GM18867 (cell line): ENCODE measurements around the gene NUBP1.
"Not testable (repeated sequence)": the region's sequence is repeated elsewhere in the genome, so short reads cannot be mapped to it uniquely, and the experiment has no call there.

Experiments
- ATAC-seq: cut with Tn5 transposase; IDR thresholded peaks from one replicate; pipeline ENCODE4 v1.9.1; 2021; ENCODE audit warnings: mild to moderate bottlenecking, moderate library complexity; ENCODE audit not compliant: unreplicated experiment

NUBP1 gene

DNA sequence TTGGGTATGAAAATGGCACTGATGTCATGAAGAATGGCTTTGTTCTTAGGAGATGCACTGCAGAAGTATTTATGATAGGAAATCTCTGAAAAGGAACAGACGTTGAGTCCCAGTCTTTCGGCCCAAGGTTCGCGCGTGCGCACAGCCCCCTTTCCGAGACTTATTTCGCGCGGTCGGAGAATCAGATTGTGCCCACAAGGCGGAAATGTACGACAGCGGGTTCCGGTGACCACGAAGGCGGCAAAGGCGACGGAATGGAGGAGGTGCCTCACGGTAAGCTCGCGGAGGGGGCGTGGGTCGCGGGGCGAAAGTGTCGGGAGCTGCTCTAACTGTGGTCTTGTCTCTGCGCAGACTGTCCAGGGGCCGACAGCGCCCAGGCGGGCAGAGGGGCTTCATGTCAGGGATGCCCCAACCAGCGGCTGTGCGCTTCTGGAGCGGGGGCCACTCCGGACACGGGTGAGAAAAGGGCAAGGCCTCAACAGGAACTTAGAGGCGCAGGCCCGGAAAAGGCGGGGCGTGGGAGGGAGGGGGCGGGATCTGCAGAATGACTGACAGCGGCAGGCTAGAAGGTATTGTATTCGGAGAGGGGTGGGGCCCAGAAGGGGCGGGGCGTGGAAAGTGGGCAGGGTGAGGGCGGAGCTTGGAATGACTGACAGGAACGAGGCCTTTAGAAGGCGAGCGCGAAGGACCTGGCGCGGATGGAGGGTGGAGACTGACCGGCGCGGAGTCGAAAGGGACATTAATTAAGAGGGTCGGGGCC, at the start of gene NUBP1:
NUBP1 (plus strand) TSS at position 233 of the 760 bp plus-strand sequence; CDS start at position 255, 22 bp downstream.
- peak; percentile 78 for ATAC-seq

DNA sequence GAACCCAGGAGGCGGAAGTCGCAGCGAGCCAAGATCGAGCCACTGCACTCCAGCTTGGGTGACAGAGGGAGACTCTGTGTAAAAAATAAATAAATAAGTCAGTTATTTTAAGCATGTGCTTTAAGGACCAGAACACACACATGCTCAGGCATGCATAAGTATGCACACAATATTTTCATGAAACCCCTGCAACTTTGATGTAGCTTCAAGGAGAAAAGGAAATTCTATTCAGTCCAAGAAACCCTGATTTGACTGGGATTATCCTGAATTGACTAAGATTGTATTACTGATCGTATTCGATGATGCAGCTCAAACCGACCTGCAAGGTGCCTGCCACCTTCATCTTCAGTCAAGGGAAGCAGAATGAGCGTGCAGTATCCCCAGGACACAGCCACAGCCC, 49.8 kb upstream of the NUBP1 start:
- ATAC-seq: no peak

DNA sequence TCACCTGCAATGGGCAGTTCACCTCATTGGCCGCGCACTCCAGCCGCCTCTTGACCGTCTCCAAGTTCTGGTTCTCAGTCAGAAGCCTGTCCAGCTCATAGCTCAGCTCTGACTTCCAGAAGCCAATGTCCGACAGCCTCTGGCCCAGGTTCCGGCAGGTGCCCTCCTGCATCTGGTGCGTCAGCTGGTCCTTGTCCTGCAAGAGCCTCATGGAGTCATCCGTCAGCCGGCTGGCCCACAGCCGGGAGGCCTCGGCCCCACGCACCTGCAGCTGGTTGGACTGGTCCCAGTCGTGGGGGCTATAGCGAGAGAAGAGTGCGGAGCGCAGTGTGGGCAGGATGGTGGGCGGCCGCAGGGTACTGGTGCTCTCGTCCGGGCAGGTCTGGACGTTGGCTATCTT, 49.3 kb upstream of the NUBP1 start:
- ATAC-seq: no peak

DNA sequence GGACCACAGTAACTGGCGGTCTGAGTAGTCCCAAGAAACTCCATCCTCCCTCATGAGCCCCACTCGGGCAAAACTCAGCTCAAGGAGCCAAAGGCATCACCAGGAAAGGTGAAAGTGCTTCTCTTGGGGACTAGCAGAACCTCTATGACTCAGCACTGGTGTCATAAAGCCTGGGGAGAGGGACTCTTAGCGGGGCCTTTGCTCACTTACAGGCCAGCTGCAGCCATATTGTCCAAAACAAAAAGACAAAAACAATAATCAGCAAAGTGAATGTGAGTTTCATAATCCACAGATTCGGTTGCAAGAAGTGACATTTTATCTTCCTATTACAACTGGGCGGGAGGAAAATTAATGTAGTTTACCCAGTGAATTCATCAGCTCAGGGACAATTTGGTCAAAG, 48.8 kb upstream of the NUBP1 start, which contains the start of gene TEKT5:
TEKT5 (minus strand) TSS at position 101 of the 400 bp plus-strand sequence; CDS start at position 44, 57 bp downstream.
- no peak for ATAC-seq

DNA sequence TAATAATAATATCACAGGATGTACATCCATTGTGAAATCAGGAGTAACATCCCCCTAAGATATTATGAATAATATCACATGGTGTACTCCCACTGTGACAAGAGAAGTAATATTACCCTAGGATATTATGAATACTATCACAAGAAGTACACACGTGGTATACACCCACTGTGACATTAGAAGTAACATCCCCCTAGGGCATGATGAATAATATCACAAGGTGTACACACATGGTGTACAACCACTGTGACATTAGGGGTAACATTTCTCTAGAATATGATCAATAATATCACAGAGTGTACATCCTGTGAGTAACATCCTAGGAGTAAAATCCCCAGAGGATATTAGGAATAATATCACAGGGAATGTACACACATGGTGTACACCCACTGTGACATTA, 43.9 kb upstream of the NUBP1 start:
- no peak for ATAC-seq

DNA sequence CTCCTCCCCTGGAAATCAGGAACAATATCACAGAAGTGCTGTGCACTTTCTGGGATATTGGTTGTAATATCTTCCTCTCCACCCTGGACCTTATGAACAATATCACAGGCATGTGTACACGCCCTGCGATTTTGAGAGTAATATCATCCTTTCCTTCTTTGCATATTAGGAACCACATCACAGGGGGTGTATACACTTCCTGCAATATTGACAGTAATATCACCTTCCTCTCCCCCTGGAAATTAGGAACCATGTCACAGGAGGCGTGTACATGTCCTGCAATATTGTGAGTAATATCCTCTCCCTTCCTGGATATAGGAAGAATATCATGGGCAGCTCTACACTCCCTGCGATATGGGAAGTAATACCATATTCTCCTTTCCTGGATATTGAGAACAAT, 34.7 kb upstream of the NUBP1 start:
- no peak for ATAC-seq

DNA sequence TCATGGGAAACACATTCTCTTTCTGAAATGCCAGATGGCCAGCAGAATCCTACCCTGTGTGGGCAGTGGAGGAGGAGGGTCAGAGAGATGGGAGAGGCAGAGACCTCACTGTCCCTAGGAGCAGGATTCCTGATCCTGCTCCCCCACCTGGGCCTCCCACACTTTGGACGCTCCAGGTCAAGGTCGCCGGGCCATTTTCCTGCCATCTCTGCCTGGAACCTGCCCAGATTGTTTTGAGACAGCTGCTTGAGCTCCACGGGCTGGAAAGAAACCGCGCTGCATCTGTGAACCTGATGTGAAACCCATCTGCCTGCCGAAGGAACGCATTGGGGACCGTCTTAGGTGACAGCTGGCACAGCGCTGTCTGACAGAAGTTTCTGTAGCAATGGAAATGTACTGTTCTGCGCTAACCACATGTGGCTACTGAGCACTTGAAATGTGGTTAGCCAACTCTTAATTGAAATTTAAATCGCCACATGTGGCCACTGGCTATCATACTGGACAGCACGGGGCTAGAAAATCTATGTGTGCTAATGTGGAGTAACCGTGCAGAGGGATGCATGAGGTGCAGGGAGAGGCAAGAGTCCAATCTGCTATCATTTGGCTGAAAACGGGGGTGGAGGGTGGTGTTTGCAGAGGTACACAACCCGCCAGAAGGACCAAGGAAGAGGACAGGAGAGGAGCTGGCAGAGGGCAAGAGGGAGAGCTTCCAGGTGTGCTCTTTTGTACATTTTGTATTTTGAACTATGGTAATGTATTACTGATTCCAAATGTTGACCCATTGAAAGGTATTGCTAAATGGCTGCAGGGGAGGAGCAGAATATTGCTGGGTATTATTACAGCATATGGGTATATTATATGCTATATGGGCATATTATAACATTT, 15.4 kb upstream of the NUBP1 start:
- ATAC-seq: peak; percentile 88

DNA sequence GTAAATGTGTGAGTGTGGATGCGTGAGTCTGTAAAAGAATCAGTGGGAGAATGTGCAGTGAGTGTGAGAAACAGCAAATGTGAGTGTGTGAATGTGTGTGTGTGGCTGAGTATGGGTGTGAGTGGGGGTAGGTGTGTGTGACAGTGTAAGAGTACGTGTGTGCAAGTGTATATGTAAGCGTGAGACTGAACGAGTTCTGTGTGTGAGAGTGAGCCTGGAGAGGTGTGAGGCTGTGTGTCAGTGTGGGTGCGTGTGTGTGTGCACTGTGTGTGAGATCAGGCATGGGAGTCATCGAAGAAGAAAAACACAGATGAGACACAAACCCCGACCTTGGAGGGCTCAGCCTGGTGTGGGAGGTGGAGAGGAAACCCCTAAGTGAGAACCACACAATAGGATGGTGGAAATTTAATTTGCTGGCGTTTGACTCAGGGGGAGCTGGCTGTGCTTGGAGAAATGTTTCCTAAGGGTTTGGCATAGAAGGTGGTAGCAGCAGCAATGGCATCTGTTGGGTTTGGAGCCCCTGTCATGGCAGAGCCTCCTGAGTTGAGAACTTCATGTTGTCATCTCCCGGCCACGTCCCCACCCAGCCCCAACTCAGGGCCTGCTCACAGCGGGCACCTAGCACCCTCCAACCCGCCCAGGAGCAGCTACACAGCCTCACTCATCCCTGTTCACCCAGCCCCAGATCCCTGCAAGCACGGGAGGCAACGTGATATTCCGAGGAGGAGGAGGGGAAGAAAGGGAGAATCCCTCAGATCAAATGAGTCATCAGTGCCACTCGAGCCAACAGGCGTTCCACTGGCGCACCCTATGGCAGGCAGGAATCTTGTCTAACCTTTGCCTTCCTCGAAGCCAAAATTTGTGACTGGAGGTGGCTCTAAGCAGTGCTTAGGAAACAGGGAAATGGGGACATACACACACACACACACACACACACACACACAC, 14.3 kb upstream of the NUBP1 start:
- no peak for ATAC-seq

DNA sequence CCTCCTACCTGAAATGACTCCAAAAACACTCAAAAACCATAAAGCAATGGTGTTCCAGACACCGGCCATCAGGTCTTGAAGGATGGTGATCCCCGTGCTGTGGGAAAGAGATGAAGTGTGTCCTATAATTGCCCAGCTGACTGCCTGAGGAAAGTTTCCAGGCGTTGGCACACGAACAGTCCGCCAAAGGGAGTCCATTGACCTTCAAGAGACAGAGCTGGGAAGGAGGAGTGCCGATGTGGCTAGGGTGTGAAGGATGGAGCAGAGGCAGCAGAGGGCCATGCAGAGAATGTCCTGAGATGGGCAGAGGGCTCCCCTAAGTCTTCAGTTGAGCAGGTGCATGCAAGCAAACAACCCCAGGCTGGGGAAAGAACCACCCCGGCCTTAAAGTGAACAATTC, 11.9 kb upstream of the NUBP1 start:
- no peak for ATAC-seq

DNA sequence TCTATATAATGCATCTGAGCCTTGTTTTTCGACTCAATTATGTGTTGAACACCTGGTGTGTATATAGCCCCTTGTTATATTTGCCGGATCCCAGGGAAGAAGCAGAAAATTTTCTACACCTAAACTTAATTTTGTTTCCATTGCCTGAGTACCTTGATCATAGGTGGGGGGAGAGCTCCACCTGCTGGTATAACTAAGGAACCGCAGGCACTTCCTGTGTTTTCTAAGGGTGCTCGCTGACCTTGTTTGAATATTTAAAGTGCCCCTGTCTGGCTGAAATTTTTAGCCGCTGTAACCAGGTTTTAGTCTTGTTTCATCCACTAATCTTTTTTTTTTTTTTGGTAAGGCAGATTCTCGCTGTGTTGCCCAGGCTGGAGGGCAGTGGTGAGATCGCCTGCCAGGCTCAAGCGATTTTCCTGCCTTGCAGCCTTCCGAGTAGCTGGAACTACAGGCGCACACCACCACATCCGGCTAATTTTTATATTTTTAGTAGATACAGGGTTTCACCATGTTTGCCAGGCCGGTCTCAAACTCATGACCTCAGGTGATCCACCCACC, 6.5 kb upstream of the NUBP1 start:
- ATAC-seq: peak; percentile 34

DNA sequence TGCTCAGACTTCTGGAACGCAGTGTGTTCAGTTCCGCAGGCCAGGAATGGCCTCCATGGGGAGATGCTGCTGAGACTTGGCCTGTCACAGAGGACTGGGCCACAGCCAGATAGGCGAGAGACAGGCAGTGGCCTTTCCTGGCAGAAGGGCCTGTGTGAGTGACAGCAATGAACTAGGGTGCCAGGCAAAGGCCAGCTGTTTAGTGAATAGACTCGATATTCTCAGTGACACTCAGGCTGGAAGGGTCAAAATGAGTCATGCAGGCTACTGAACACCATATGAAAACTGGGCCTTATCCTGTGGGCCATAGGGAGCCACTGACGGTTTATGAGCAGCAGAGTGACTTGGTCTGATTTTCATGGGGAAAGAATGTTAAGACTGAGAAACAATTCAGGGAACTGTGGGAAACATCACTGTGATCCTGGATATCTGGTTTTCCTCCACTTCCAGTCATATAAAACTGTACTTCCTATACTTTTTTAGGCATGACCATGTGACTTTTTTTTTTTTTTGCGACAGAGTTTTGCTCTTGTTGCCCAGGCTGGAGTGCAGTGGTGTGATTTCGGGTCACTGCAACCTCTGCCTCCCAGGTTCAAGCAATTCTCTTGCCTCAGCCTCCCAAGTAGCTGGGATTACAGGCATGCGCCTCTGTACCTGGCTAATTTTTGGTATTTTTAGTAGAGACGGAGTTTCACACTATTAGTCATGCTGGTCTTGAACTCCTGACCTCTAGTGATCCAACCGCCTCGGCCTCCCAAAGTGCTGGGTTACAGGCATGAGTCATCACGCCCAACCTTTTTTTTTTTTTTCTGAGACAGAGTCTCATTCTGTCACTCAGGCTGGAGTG, 5.2 kb upstream of the NUBP1 start:
- peak; percentile 73 for ATAC-seq

DNA sequence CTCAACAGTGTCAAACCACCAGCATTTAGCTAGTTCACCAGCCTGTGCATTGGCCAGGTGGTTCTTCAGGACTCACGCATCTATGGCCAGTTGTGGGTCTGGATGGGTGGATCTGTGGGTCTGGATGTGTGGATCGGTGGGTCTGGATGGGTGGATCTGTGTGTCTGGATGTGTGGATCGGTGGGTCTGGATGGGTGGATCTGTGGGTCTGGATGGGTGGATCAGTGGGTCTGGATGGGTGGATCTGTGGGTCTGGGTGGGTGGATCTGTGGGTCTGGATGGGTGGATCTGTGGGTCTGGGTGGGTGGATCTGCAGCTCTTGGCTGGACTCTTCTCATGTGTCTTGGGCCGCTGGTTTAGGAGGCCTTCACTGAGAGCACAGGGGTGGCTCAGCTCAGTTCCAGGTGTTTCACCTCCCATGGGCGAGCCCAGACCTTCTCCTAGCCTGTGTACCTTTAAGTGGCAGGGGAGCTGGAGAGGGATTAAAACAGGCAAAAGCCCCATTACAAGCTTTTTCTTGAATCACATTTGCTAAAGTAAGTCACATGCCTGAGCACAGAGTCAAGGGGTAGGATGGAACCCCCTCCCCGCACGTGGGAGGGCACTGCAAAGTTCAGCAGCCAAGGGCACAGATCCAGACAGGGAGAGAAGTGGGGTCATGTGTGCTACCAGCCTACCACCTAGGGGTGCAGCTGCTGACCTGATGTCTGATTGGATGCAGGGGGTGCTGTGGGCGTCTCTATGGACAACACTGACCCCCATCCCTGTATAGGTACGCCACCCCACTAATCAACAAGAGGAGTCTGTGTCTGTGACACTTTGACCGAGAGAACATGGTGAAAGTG, 3.4 kb upstream of the NUBP1 start:
- no peak for ATAC-seq

DNA sequence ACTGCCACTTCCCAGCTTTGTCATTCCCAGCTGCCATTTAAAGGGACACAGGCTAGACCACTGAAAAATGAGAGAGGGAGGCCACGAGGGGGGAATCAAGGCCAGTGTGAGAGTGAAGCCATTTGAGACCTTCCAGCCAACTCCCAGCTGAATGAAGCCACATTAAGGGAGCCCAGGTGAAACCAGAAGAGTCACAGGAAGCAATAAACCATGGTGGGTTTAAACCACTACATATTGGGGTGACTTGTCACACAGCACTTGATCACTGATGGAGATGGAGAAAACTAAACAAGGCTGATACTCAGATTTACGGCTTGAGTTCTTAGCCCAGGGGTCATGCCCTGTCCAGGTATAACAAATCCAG, 2.8 kb upstream of the NUBP1 start:
- ATAC-seq: no peak

DNA sequence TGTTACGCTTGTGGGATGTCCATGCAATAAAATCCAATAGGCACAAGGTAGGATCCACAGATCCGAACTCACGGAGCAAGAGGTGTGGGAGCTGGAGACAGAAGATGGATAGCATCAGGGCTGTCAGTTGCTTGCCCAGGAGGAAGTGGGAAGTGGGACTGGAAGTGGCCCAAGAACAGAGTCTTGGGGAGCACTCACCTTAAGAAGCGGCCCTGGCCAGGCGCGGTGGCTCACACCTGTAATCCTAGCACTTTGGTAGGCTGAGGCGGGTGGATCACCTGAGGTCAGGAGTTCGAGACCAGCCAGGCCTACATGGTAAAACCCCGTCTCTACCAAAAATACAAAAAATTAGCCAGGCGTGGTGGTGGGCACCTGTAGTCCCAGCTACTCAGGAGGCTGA, 2.4 kb upstream of the NUBP1 start:
- not testable (repeated sequence) for ATAC-seq

DNA sequence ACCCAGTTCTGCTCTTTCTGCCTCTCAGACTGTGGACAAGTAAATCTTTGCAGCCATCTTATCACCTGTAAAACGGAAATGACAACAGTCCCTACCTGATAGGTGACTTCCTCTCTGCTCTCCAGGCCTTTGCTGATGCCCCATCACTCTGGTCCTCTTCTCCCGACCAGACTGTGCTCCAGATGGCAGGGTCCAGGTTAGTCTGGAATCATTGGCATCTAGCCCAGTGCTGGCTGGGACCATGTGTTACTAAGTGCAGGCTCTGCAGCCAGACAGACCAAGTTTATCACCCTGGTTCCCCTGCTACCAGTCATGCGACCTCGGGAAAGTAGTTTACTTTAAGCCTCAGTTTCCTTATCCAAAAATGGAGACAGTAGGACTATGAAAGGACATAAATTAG, 1.8 kb upstream of the NUBP1 start:
- ATAC-seq: no peak

DNA sequence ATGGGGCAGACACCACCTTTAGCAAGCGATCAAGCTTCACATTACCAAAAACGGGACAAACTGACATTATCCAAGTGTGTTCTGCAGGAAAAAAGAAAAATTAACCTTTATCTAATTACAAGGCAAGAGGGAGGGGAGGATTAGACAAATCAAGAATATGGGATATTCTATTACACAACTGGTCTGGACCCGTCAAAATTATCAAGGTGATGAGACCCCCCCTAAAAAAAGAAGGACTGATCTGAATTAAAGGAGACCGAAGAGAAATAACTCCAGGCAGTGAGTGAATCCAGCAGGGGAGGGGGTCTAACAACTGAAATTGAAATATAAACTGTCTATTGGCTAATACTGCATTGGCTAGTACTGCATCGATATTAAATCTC, 424 bp upstream of the NUBP1 start:
- ATAC-seq: no peak

DNA sequence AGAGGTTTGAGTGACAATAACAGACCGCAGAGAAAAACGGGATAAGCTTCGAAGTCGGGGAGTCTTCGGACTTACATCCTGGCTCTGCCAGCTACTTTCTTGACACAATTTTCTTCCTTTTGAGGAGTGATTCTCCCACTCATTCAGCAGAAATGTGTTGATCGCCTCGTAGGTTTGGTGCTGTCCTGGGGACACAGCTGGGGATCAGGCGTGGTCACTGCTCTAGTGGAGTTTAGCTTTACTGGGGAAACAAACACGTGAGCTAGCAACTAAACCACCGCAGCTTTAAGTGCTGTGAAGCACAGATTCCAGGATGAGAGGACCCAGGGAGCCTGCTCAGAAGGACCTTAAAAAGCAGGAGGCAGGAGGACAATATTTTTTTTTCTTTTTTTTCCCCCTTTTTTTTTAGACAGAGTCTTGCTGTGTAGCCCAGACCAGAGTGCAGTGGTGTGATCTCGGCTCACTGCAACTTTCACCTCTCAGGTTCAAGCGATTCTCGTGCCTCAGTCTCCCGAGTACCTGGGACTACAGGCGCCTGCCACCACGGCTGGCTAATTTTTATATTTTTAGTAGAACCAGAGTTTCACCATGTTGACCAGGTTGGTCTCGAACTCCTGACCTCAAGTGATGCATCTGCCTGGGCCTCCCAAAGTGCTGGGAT, 858 bp downstream of the NUBP1 start:
- no peak for ATAC-seq

DNA sequence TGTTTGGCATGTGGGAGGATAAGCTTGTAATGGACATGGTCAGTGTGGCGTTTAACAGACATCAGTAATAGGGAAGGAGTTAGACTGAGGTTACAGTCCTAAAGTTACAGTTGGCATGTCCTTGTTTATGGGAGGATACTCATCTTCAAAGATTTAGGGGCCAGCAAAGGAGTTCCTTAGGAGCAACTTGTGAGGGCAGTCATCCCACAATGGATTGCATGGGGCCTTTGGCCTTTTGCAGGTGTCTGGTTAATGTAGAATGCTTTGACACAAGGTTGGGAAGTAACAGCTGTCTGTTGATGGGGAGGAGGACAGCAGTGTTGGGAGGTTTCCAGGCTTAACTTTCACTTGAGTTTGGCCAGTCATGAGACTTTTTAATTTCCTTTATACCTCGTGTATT, 2.2 kb downstream of the NUBP1 start:
- ATAC-seq: no peak
